HG03175 (cell line): Measurements from ENCODE around the gene DSE.

Experiments used
- ATAC-seq: cut with Tn5 transposase; IDR thresholded peaks from one replicate; pipeline ENCODE4 v1.9.1; 2021; ENCODE audit warnings: mild to moderate bottlenecking, moderate library complexity; ENCODE audit not compliant: unreplicated experiment

Gene DSE

DNA sequence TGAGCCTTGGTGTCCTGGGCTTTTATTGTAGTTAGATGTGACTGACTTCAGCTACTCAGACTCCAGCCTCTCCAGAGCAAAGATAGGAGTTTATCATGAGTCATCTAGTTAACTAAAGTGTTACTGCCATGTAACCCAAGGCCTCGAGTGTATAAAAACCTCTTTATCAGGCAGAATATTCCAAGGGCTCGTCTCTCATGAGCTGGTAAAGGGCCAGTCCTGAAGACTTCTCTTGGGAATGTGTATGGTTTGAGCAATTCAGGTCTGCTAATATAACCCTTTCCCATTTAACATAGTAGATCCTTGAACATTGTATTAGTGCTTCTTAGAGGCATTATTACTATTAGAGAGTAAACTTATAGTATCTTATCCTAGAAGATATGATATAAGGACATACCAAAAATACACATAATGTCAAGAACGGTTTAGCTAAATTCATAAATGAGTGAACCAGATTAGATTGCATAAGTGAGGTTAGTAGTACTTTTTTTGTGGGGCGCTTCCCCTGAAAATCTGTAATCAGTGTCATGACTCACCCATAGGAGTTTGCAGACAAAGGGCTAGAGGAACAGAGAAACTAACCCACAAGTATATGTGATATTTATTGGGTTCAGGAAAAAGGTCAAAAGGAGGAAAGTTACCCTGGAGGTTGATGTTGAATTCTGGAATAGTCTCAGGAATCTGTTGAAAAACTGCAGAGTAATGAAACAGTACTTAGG is 16.0 kb downstream of the DSE start:
- no peak for ATAC-seq

DNA sequence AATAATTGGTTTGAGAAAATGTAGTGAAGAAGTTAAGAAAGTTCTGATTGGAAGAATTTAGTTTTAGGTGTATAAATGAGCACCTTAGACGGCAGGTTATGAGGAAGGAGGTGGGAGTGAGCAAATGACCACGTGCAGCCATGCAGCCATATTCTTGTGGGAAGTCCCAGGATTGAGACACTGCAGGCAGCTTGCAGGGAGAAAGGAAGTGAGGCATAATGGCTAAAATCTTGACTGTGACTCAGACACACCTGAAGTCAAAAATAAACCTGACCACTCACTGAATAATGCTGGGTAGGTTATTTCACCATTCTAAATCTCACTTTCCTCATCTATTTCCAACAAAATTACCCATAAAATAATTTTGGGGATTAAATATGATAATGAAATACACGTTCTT is 16.6 kb downstream of the DSE start:
- ATAC-seq = peak; percentile 55

DNA sequence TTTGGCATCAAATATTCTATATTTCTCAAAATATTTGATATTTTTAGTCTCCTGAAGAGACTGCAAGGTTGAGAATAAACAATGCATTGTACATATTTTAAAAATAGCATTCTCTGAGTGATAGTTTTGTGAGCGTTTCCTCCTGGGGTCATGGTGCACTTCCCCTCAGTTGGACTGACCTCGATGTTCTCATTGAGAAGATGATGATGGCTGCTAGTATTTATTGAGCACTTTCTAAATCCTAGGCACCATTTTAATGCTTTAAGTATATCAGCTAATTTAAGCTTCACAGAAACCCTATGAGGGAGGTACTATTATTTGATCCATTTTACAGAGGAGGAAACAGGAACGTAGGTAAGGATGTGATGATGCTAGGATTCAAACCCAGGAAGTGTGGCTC is 18.2 kb downstream of the DSE start:
- ATAC-seq = peak; percentile 27

DNA sequence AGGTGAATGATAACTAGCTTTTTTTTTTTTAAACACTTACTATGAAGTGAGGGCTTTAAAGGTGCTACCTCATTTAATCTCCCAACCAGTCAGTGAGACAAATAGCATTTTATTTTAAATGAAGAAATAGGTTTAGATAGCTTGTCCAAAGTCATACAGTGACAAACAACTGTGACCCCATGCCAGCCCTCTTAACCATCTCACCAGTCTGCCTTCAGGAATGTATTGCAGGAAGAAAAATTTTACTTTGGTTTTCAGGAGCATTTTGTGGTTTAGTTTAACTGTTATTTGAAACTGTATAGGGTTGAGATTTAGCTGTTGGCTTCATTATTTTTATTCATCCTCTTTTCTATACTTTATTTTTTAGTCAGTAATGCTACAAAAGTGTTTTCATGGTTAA is 18.6 kb downstream of the DSE start:
- no peak for ATAC-seq

DNA sequence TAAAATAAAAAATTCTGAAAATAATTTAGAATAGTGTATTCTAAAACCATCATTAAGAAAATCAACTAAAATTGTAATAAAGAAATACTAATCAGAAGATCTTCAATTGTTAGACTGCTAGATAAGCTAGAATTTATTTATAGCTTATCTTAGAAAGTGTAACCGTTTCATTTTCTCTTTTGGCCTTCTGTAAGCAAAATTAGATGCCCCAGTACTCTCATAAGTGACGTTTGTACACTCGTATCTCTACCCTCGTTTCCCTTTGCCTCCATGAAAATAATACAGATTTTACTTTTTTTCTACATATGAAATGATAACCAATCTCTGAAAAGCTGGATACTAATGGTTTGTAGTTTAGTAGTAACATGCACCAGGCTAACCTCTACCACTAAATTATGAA is 19.8 kb downstream of the DSE start:
- peak; percentile 48 for ATAC-seq

DNA sequence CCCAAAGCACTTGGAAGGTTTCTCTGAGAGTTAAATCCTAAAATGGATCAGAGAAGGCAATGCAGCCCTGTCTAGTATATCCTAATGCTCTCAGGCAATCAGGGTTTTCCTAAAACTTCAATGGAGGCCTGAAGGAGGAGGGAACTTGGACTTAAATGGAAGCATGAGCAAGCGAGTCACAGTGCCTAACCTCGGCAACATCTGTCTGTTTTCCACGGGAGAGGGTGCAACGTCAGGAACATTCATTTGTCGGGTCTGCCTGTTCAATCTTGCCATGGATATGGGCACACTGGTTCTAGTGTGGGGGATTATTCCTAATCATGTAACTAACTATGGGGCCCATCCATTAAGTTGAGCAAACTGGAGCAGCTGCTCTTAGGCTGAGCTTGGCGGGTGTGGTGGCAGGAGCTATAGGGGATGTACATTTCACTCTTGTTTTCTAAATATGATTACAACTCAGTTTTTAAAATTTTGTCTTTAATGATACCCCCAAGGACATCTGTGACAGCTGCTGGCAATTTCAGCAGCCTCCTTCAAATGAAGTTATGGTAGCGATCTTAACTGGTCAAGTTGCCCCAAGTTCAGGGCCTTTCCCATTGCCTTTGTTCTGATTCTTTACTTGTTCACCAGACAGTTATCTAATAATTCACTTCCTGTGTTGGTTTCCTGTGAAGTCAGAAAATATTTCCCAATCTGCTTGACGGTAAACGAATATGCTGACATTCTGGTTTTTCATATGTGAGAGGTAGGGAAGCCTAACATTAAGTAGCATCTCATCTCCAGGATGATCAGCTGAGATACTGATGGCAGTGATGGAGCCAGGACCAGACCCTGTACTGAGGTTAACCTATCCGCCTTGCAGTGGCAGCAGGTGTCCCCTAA is 21.6 kb downstream of the DSE start:
- no peak for ATAC-seq

DNA sequence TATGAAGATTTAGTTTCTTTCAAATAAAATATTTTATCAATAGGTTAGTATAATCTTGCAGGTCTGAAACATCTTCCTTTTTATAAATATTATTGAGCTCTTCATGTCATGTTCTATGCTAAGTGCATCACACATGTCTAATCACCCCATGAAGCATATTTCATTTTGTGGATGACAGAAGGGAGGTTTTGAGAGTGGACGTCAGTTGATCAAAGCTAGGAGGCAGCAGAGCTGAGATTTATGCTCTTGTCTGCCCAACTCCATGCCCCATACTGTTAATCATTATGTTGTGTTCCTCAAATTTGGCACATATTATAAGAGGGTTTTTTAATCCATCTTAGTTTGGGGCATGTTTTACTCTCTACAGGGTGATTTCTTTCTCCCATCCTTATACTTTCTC is 22.7 kb downstream of the DSE start:
- ATAC-seq = no peak

DNA sequence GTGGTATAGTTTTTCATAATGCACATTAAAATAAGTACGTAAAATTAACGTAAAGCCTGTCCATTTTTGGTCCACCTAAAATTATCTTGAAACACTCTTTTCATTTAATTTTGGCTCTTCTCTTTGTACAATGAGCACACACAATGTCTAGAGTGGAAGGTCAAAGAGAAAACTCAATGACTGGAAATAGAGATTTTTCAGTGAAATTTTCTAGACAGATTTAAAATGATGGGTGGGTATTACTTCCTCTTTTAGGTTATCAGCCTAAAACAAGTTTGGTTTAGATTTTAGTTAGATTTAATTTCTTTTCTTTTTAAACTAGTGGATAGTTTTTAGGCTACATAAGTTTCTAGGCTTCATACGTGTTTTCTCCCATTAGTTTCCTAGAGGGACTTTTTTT is 24.9 kb downstream of the DSE start:
- ATAC-seq = no peak

DNA sequence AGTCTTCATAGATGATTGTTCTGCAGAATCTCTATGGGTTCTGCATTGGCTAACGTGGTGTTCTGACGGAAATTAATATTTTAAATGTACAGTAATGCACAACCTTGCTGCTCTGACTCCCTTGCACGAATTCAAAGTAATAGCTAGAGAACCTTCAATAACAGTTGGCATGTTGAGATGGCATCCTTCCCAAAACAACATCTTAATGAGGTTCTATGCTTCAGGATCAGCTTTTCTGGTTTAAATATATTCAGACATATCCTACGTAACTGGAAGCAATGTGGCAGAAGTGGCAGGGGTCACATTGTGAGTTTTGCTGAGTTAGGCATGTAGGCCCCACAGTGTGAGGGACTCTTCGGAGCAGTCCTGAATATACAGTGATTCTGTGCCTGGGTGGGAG is 25.7 kb downstream of the DSE start:
- no peak for ATAC-seq

DNA sequence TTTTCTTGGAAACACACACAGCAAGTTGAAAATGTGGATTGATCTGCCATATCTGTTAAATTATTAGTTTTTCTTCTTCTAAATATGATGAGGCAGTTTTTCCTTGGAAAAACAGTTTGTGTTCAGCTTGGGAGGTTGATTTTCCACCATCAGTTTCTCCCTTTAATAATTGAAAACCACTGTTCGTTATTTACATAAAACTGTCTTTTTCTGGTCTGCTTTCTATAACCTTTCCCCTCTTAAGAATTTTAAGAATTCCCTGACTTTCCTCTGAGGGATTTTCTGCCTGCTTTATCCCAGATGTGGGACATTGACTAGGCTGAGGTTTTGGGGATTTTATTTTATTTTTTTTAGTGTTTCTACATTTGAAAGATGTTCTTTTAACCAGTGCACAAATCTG is 27.2 kb downstream of the DSE start:
- ATAC-seq = no peak

DNA sequence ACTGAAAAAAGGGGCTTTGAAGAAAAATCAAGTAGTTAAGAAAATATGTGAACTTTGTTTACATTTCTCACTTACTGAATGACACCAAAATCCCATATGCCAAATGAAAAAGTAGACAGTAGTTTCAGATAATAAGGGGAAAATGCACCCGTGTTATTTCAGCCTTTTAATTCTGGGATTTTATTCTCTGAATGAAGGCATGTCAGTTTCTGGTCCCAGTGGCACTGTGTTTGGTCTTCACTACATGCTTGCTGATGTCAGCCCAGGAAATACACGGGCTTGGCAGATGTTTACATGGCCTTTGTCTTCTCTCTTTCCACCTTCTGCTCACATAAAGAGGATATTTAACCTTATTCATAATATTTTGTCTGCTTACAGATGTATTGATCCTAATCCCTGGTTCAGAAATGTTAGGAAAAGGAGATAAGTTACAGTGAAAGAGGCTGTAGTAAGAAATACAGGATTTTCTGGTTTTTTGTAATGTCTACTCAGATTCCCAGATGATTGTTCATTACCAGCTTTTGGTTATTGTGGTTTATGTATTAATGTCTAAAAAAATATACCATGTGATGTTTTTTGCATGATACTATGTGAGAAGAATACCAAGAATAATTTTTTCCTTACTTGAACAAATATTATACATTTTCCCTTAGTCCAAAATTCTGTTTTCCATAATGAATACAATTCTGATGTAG is 27.7 kb downstream of the DSE start:
- no peak for ATAC-seq

DNA sequence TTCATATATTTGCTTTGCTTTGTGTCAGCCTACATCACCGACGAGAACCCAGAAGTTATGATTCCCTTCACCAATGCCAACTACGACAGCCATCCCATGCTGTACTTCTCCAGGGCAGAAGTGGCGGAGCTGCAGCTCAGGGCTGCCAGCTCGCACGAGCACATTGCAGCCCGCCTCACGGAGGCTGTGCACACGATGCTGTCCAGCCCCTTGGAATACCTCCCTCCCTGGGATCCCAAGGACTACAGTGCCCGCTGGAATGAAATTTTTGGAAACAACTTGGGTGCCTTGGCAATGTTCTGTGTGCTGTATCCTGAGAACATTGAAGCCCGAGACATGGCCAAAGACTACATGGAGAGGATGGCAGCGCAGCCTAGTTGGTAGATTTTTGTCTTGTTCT is 28.5 kb downstream of the DSE start:
- no peak for ATAC-seq

DNA sequence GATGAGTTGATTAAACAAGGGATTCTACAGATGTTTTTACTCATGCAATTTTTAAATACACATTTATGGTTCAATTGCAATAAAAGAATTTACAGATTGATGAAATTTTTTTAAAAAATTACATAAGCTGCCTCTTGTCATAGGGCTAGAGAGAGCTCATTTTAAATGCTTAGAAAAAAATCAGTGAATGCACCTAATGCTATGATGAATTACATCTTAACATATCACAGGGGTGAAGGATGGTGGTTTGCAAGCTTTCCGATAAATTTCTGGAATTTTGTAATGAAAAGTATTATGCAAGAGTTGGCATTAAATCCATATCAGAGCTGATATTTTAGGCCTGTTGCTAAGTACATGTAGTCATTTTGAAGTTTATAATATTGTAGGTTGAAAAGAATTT is 29.6 kb downstream of the DSE start:
- ATAC-seq = no peak

DNA sequence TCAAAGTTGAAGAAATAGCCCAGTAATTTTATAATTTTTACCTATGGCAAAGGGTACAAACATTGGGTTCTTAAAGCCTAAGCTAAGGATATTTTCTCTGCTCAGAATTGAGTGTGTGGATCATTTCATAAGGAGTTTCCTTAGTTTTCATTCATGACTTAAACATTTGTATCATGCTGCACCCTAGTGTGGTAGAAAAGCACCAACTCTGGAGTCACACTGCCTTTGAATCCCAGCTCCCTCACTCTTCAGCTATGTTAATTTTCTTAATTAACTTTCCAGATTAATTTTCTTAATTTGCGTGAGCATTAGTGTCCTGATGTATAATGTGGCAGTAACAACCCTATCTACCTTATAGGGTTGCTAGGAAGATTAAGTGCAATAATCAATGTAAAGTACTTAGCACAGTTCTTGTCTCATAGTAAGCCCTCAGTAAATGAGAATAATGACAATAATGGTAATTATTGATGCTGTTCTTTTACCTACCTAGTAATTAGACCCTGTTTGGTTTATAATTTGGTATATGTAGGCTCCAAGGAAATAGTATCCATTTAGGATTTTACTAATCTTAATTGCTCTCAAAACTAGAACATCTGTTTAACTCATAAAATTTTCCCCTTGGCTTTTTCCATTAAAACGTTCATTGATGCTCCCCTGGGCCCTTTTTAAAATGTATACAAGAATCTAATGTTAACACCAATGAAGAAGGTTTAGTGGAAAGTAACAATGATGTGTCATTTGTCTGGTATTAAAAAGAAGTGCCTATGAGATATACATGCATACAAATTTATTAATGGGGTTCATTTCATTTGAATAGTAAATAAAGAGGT is 31.6 kb downstream of the DSE start:
- no peak for ATAC-seq

DNA sequence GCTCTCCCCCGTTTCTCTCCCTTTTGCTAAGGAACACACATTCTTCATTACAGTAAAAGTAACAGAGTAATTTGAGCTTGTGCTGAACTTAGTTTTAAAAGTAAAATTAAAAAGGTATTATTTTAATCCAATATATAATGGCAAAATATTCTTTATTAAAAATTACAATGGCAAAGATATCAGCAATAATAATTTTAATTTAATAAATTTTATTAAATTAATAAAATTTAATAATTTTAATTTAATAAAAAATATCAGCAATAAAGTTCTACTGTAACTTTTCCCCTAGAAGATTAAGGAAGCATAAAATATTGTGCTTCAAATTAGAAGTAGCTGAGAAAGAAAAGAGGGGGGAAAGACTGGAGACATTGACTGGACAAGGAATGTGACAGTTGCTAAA is 32.5 kb downstream of the DSE start:
- ATAC-seq = no peak

DNA sequence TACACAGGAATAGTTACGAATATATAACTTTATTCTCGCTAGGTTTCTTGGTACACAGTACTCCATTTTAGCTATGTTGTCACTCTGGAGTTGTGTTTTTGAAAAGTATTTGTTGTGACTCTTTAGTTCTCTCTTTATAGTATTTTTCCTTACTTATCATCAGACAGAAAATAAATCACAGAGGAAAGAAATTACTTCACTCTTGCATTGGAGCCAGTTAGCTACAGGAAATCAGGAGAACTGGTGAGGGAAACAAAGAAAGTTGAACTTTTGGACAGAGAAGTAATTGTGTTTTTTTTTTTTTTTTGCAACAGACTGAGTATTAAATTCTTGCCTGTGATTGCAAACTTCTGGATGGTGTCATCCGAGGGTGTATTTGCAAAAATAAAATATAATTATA is 33.9 kb downstream of the DSE start:
- no peak for ATAC-seq

DNA sequence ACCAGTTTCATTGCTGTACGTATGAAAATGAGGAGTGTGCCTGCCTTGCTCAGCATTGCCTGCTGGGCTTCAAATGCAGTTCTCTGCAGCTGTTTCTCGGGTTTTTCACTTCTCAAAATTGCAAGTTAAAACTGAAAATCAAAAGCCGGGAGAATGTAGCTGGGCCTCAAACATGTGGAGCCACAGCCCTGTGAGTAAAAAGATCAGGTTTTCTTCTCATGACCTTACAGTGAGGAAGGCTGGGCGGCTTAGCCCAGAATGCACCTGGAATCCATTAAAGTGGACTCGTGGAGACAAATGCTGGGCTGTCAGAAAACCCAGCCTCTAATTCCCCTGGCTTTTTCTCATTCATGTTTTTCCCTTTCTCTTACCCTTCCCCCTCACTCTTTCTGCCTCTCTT is 34.4 kb downstream of the DSE start:
- ATAC-seq = peak; percentile 55

DNA sequence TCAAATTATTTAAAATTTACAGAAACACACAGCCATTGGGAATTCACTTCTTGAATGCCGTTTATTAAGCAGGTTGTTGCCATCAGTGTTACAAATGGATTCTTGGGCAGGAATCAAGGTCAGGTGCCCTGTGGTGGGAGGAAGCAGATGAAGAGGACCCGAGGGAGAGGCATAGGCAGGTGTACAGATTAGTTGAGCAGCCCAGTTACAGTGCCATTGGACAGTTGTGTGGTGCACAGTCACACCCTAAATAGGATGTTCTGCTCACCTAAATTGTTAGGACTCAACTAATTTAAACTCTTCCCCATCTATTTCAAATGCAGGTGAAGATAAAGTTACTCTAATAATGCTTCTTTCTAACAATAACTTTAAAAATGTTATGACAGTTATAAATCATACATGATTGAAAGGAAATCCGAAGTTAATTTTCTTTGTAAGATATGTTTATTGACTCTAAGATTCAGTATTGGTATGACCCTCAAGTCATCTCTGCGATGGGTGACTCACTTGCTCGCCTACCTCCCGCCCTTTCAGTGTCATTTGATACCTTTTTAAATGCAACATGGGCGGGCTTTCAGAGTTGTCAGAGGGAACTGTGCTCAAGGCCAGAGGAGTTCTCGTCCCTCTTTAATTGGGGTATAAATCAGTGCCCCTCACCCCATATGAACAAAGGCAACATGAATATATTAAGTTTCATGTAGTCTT is 35.1 kb downstream of the DSE start:
- no peak for ATAC-seq

DNA sequence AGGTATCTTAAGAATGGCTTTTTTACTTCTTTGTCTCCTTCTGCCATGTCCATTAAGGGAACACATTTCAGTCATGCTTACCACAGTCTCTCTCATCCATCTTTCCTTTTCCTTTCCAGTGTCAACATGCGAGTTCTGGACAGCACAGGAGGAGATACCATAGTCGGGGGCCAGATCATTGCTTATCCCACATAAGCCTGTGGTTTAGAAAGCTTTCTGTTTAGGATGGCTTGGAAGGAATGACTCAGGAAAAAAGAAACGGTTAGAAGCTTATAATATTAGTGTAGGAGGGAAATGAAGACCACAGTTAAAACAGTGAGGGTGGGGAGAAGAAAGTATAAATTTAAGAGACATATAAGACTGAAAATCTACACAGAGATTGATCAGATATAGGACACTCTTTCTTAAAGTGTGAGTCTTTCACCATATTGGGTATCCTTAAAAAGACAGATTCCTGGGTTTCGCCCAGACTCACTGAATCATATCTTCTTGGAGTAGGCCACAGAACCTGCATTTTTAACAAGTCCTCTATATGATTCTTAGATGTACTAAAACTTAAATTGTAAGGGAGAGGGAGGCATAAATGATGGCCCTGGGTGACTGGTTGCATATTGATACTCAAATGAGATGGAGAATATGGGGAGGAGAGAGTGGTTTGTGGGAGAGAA is 36.1 kb downstream of the DSE start:
- ATAC-seq = no peak

DNA sequence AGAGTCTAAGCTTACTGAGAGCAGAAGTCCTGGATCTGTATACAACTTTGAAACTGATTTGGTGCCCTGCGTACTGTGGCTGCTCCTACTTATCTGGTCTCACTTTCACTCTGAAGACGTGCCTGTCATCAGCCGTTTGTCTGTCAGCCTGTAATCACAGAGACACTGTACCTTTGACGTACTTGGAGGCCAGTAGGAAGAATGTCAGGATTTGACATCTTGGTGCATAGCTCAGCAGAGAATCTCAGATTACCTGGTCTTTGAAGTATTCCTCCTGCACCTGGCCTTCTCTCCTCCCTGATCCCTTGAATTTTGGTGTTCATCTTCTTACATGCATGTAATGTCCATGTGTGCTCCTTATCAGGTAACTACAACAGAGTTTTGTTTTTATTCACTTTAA is 37.7 kb downstream of the DSE start:
- ATAC-seq = peak; percentile 33
